ENCODE measurements around the gene GRHL1. TPM values are rescaled to one million over a fixed set of nuclear protein-coding genes. Genes with fewer than 3 reads are reported as not detected.

The GRHL1 gene
- total RNA-seq, 3 donors from 2014 or later: 0.41 to 2.0 (median 1.9) TPM

GRCh38 chr2:9949239-9949991 is 2.1 kb upstream of the GRHL1 start:
- ATAC-seq (no peak), DNase-seq (no peak)
- TF ChIP-seq CTCF (IDR thresholded peaks at IDR 0.05): no peak
- peaks cover 4% of the 10 kb centered on the region for H3K4me1 ChIP-seq (ENCODE audit: low read depth)
- H3K9me3 ChIP-seq: no peaks in the 10 kb centered on the region
- intact Hi-C loops (cut with DNase I, micrococcal nuclease): no loop called here
- H3K36me3 ChIP-seq (ENCODE audit: low read depth): no peaks in the 10 kb centered on the region
- no peak overlapping the region for H3K4me3 ChIP-seq

GRCh38 chr2:9949992-9950520 is 1.4 kb upstream of the GRHL1 start:
- intact Hi-C loops (cut with DNase I, micrococcal nuclease): no loop called here

GRCh38 chr2:9950521-9951271 is 797 bp upstream of the GRHL1 start:
- ATAC-seq: peak; percentile 24
- no peak for TF ChIP-seq CTCF (IDR thresholded peaks at IDR 0.05)
- no peaks in the 10 kb centered on the region for H3K9me3 ChIP-seq
- peak; percentile 34 to 67 (median 65) for DNase-seq
- peaks cover 4% of the 10 kb centered on the region for H3K4me1 ChIP-seq (ENCODE audit: low read depth)
- intact Hi-C loops (cut with DNase I, micrococcal nuclease): no loop called here
- no peaks in the 10 kb centered on the region for H3K36me3 ChIP-seq (ENCODE audit: low read depth)
- H3K4me3 ChIP-seq: peak overlapping the region; percentile 36

More at GRCh38 chr2:9949992-9950520, 1.4 kb upstream of the GRHL1 start:
- peaks cover 4% of the 10 kb centered on the region for H3K4me1 ChIP-seq (ENCODE audit: low read depth)
- no peaks in the 10 kb centered on the region for H3K9me3 ChIP-seq
- no peak overlapping the region for H3K4me3 ChIP-seq
- no peak for DNase-seq
- TF ChIP-seq CTCF (IDR thresholded peaks at IDR 0.05): no peak
- H3K36me3 ChIP-seq (ENCODE audit: low read depth): no peaks in the 10 kb centered on the region
- ATAC-seq: no peak

- no peak for ATAC-seq
- no peak for DNase-seq
- peaks cover 4% of the 10 kb centered on the region for H3K4me1 ChIP-seq (ENCODE audit: low read depth)
- H3K36me3 ChIP-seq (ENCODE audit: low read depth): no peaks in the 10 kb centered on the region
- intact Hi-C loops (cut with DNase I, micrococcal nuclease): no loop called here
- no peak for TF ChIP-seq CTCF (IDR thresholded peaks at IDR 0.05)
- no peaks in the 10 kb centered on the region for H3K9me3 ChIP-seq
- peak overlapping the region; percentile 36 for H3K4me3 ChIP-seq
Observed at GRCh38 chr2:9951272-9951521, 296 bp upstream of the GRHL1 start.

- no peak overlapping the region for H3K4me3 ChIP-seq
- no peaks in the 10 kb centered on the region for H3K9me3 ChIP-seq
- H3K4me1 ChIP-seq (ENCODE audit: low read depth): peaks cover 4% of the 10 kb centered on the region
- intact Hi-C loops (cut with DNase I, micrococcal nuclease): no loop called here
- TF ChIP-seq CTCF (IDR thresholded peaks at IDR 0.05): no peak
- H3K36me3 ChIP-seq (ENCODE audit: low read depth): no peaks in the 10 kb centered on the region
- no peak for ATAC-seq
- DNase-seq: no peak
Observed at GRCh38 chr2:9952286-9952737, 819 bp downstream of the GRHL1 start.

Measured in mucosa of descending colon (tissue), 3 donors.